Glutamatergic neuron (in vitro differentiated cells): Measurements from ENCODE around the gene CABCOCO1. TPM values are rescaled to one million over a fixed set of nuclear protein-coding genes. Genes with fewer than 3 reads are reported as not detected.

Source experiments
- DNase-seq: peaks from one replicate; pipeline ENCODE4 v3.0.0; 2022
- H3K27ac Mint-ChIP-seq: one replicate; pipeline ENCODE4 v1.8.0; 2020; ENCODE audit warnings: mild to moderate bottlenecking, mixed read lengths, inconsistent platforms; ENCODE audit not compliant: unreplicated experiment
- H3K27me3 Mint-ChIP-seq: one replicate; pipeline ENCODE4 v1.8.0; 2020; ENCODE audit warnings: mild to moderate bottlenecking, moderate library complexity, mixed read lengths, inconsistent platforms; ENCODE audit not compliant: unreplicated experiment
- H3K36me3 Mint-ChIP-seq: one replicate; pipeline ENCODE4 v1.8.0; 2020; ENCODE audit warnings: mild to moderate bottlenecking, mixed read lengths, inconsistent platforms; ENCODE audit not compliant: unreplicated experiment
- H3K4me1 Mint-ChIP-seq: one replicate; pipeline ENCODE4 v1.8.0; 2020; ENCODE audit warnings: mild to moderate bottlenecking, low read depth, mixed read lengths, inconsistent platforms; ENCODE audit not compliant: unreplicated experiment
- H3K4me3 Mint-ChIP-seq: one replicate; pipeline ENCODE4 v1.8.0; 2020; ENCODE audit warnings: mild to moderate bottlenecking, mixed read lengths, inconsistent platforms; ENCODE audit not compliant: unreplicated experiment
- H3K9me3 Mint-ChIP-seq: one replicate; pipeline ENCODE4 v1.8.0; 2020; ENCODE audit warnings: mild to moderate bottlenecking, moderate library complexity, mixed read lengths, inconsistent platforms; ENCODE audit not compliant: unreplicated experiment
- CTCF ChIP-seq: fragments of 200-600 bp; sonication (generic); IDR thresholded peaks from one replicate; pipeline ENCODE4 v1.5.0; 2021; ENCODE audit not compliant: partially characterized antibody, unreplicated experiment
- total RNA-seq: library from RNA; stranded (reverse); fragmentation: NEBNext Ultra II Directional; extraction: Animal tissue kit (Norgen Biotek cat#: 25700); gene quantifications from one replicate; pipeline ENCODE4 v1.2.1, GENCODE V29; 2021; ENCODE audit not compliant: unreplicated experiment

The CABCOCO1 gene
- total RNA-seq, 1 donor from 2014 or later = not detected

- Mint-ChIP-seq H3K4me1 (peaks cover 7% of the 10 kb centered on the region), H3K4me3 (no peak overlapping the region), H3K36me3 (no peaks in the 10 kb centered on the region), H3K27ac (no peak overlapping the region), H3K9me3 (no peaks in the 10 kb centered on the region), H3K27me3 (no peaks in the 10 kb centered on the region)
- no peak for DNase-seq
- TF ChIP-seq CTCF = no peak
Measured at GRCh38 chr10:61627266-61627665, 35.5 kb upstream of the CABCOCO1 start.

GRCh38 chr10:61628151-61628874, 34.4 kb upstream of the CABCOCO1 start:
- no peak for DNase-seq
- H3K4me3 Mint-ChIP-seq = no peak overlapping the region
- no peaks in the 10 kb centered on the region for H3K9me3 Mint-ChIP-seq
- H3K36me3 Mint-ChIP-seq = no peaks in the 10 kb centered on the region
- H3K27me3 Mint-ChIP-seq = no peaks in the 10 kb centered on the region
- H3K4me1 Mint-ChIP-seq = peaks cover 2% of the 10 kb centered on the region
- no peak for TF ChIP-seq CTCF
- no peak overlapping the region for H3K27ac Mint-ChIP-seq

GRCh38 chr10:61628875-61629513, 33.7 kb upstream of the CABCOCO1 start:
- no peak overlapping the region for H3K27ac Mint-ChIP-seq
- no peak for DNase-seq
- TF ChIP-seq CTCF = no peak
- no peaks in the 10 kb centered on the region for H3K9me3 Mint-ChIP-seq
- no peak overlapping the region for H3K4me3 Mint-ChIP-seq
- no peaks in the 10 kb centered on the region for H3K27me3 Mint-ChIP-seq
- no peaks in the 10 kb centered on the region for H3K4me1 Mint-ChIP-seq
- no peaks in the 10 kb centered on the region for H3K36me3 Mint-ChIP-seq

- DNase-seq = no peak
- no peaks in the 10 kb centered on the region for H3K9me3 Mint-ChIP-seq
- no peaks in the 10 kb centered on the region for H3K4me1 Mint-ChIP-seq
- no peak for TF ChIP-seq CTCF
- no peak overlapping the region for H3K27ac Mint-ChIP-seq
- no peaks in the 10 kb centered on the region for H3K27me3 Mint-ChIP-seq
- no peak overlapping the region for H3K4me3 Mint-ChIP-seq
- no peaks in the 10 kb centered on the region for H3K36me3 Mint-ChIP-seq
Measured at GRCh38 chr10:61629576-61629975, 33.2 kb upstream of the CABCOCO1 start.

- DNase-seq = no peak
- Mint-ChIP-seq H3K27ac (no peak overlapping the region), H3K36me3 (no peaks in the 10 kb centered on the region), H3K9me3 (no peaks in the 10 kb centered on the region), H3K27me3 (no peaks in the 10 kb centered on the region), H3K4me3 (no peak overlapping the region), H3K4me1 (no peaks in the 10 kb centered on the region)
- TF ChIP-seq CTCF = no peak
Measured at GRCh38 chr10:61632057-61632670, 30.6 kb upstream of the CABCOCO1 start.
